LNCaP clone FGC (cell line): ENCODE results near the gene VAMP4.

Source experiments
- DNase-seq: peaks from one replicate; pipeline ENCODE4 v3.0.0-alpha.2; 2011; ENCODE audit warnings: low read depth
- H3K4me3 ChIP-seq: 2 replicates; pipeline ENCODE4 v1.5.1; 2011; ENCODE audit warnings: mild to moderate bottlenecking, low read depth, low read length, control low read depth
- TF ChIP-seq, protein P1 (sequence below): IDR thresholded peaks from 2 replicates; pipeline ENCODE4 v1.5.1; 2012; ENCODE audit warnings: mild to moderate bottlenecking; ENCODE audit not compliant: control insufficient read depth, insufficient read depth; ENCODE audit errors: extremely low read depth

VAMP4 gene

DNA sequence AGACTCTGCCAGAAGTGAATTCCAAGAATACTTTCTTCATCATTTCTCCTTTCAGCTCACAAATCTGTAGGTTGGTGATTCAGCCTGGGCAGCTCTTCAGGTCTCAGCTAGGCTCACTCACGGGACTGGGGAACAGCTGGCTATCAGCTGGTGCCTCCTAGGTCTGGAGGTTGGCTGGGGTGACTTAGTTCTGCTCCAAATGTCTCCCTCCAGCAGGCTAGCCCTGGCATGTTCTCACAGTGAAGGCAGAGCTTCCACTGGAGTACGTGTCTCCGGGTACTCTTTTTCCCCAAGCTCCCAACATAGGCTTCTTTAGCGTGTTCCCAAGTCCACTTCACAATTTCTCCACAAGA is 12.5 kb upstream of the VAMP4 start:
- no peak for DNase-seq
- H3K4me3 ChIP-seq = no peak overlapping the region
- TF ChIP-seq, protein P1, sequence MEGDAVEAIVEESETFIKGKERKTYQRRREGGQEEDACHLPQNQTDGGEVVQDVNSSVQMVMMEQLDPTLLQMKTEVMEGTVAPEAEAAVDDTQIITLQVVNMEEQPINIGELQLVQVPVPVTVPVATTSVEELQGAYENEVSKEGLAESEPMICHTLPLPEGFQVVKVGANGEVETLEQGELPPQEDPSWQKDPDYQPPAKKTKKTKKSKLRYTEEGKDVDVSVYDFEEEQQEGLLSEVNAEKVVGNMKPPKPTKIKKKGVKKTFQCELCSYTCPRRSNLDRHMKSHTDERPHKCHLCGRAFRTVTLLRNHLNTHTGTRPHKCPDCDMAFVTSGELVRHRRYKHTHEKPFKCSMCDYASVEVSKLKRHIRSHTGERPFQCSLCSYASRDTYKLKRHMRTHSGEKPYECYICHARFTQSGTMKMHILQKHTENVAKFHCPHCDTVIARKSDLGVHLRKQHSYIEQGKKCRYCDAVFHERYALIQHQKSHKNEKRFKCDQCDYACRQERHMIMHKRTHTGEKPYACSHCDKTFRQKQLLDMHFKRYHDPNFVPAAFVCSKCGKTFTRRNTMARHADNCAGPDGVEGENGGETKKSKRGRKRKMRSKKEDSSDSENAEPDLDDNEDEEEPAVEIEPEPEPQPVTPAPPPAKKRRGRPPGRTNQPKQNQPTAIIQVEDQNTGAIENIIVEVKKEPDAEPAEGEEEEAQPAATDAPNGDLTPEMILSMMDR = no peak

DNA sequence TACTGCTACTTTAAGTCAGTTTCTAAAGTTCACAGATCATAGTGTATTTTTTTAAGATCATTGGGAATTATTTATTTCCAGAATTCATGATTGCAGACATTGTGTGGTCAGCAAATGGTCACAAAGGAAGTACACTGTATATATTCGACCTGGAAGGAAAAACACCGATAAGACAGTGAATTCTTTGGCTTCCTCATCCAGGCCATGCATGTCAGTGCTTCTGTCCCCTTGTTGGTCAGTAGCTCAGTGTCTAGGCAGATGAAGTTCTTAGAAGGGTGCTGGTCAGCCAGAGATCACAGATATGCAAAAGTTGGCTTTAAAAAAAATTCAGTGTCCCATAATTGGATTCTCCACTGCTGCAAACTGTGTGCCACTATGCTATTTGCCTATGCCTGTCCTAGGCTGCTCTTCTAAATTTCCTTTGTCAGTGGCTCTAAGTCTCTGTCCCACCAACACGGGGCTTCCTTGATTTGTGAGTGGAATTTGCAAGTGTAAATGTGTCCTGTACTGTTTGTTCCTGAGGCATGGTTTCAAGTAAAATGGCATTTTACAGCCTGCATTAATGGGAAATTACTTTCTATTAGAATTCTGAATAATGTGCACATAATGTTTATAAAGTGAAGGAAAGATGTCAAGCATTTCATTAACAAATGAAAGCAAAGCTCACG is 12.0 kb upstream of the VAMP4 start:
- TF ChIP-seq, protein P1 = no peak
- H3K4me3 ChIP-seq = no peak overlapping the region
- no peak for DNase-seq

DNA sequence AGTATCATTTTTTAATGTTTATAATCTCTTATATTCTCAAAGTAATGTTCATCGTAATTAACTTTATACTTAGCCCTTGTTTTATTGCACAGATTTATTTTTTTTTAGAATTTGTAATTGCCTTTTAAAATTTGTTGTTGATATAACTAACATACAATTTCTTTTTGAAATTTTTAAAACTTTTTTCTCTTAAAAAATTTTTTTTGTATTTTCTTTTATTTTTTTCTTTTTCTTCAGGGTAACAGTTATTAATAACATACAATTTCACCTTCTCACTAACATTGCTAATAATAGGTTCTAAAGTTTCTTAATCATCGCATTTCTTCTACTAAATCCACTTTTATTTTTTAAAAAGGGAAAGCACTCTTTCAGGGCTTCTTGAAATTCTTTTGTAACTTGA is 11.3 kb upstream of the VAMP4 start:
- DNase-seq = no peak
- TF ChIP-seq, protein P1 = no peak
- no peak overlapping the region for H3K4me3 ChIP-seq

DNA sequence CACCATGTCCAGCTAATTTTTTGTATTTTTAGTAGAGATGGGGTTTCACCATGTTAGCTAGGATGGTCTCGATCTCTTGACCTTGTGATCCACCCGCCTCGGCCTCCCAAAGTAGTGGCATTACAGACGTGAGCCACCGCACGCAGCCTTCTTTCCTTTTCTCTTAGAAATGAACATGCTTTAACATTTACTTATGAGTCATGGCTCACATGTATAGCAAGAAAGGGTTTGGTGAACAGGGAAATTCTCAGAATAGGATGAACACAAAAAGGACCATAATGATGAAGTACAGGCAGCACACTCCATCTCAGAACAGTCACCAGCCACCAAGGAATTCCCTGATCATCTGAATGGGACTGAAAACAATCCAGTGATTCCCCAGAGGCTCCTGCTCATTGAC is 9.4 kb upstream of the VAMP4 start:
- no peak overlapping the region for H3K4me3 ChIP-seq
- TF ChIP-seq, protein P1 = no peak
- no peak for DNase-seq

DNA sequence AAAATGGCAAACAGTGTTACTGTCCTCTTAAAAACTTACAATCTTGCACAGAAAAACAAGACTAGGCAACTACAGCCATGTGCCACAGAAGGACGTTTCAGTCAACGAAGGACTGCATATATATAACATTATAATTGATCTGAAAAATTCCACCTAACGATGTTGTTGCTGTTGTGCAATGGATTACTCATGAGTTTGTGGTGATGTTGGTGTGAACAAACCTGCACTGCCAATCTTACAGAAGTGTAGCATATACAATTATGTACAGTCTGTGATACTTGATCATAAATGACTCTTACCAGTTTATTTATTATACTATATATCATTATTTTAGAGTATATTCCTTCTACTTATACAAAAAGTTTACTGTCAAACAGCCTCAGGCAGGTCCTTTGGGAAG is 6.8 kb upstream of the VAMP4 start:
- no peak for DNase-seq
- TF ChIP-seq, protein P1 = no peak
- H3K4me3 ChIP-seq = no peak overlapping the region

DNA sequence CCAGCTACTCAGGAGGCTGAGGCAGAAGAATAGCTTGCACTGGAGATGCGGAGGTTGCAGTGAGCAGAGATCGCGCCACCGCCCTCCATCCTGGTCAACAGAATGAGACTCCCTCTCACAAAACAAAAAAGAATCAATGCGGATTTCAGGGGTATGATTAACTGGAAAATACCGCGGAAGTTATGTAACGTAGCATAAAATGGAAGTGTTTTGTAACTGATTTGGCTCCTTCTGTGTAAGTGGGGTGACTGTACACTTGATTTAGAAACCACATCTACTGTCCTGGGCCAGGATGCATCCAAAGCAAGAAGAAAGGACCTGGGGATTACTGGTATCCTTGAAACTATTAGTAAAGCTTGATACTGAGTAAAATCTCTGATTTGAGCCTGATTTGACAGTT is 3.1 kb upstream of the VAMP4 start:
- H3K4me3 ChIP-seq = no peak overlapping the region
- no peak for DNase-seq
- TF ChIP-seq, protein P1 = no peak
